NCI-H748 (cell line): Measurements from ENCODE around the gene TOB1.

Experiments
- DNase-seq: peaks from one replicate; lab custom pipeline; 2025; ENCODE audit not compliant: unreplicated experiment; lab: John Stamatoyannopoulos, UW

The TOB1 gene

GRCh38 chr17:50847566-50847965 is 18.6 kb downstream of the TOB1 start:
- no peak for DNase-seq

GRCh38 chr17:50845240-50846147 is 20.7 kb downstream of the TOB1 start:
- no peak for DNase-seq

GRCh38 chr17:50844117-50844700 is 21.9 kb downstream of the TOB1 start:
- DNase-seq, result no peak

GRCh38 chr17:50843150-50843905 is 22.8 kb downstream of the TOB1 start:
- no peak for DNase-seq

GRCh38 chr17:50842506-50843149 is 23.5 kb downstream of the TOB1 start:
- no peak for DNase-seq

- DNase-seq, result peak; percentile 51
Observed at GRCh38 chr17:50841949-50842354, 24.2 kb downstream of the TOB1 start.

- no peak for DNase-seq
Observed at GRCh38 chr17:50841277-50841948, 24.7 kb downstream of the TOB1 start.

- no peak for DNase-seq
Observed at GRCh38 chr17:50840311-50840851, 25.8 kb downstream of the TOB1 start.

GRCh38 chr17:50839591-50840310 is 26.4 kb downstream of the TOB1 start:
- no peak for DNase-seq

- DNase-seq, result no peak
Observed at GRCh38 chr17:50837980-50838954, 27.9 kb downstream of the TOB1 start.

GRCh38 chr17:50837286-50837979 is 28.7 kb downstream of the TOB1 start:
- no peak for DNase-seq

- no peak for DNase-seq
Observed at GRCh38 chr17:50836826-50837225, 29.3 kb downstream of the TOB1 start.

GRCh38 chr17:50835301-50836234 is 30.6 kb downstream of the TOB1 start, which contains the start of gene WFIKKN2:
Gene WFIKKN2, plus strand, starts transcription at chr17:50835586. Its CDS starts 352 bp downstream, at chr17:50835938.
- no peak for DNase-seq

GRCh38 chr17:50834429-50835300 is 31.5 kb downstream of the TOB1 start:
- no peak for DNase-seq

- DNase-seq, result no peak
Observed at GRCh38 chr17:50833510-50834428, 32.4 kb downstream of the TOB1 start.
